Measurements from ENCODE around the gene LMBR1. TPM values are rescaled to one million over a fixed set of nuclear protein-coding genes. Genes with fewer than 3 reads are reported as not detected.

Gene LMBR1
- total and polyA plus RNA-seq, 2 donors (not counting 3 experiments of a cell fraction or from before 2014, with no cell fraction given): 14.0 to 72.9 TPM

- no peak overlapping the region for H3K4me2 ChIP-seq (ENCODE audit: insufficient read depth, low read length)
- no peak overlapping the region for H3K4me3 ChIP-seq (replicated peaks in 1 of 3; ENCODE audit: insufficient read depth in 1 of 3, low read depth in 1 of 3, low read length in 3 of 3)
- CTCF ChIA-PET: no interaction called here
- H3K4me1 ChIP-seq (ENCODE audit: control insufficient read depth, extremely low read depth, insufficient read depth, low read length): no peaks in the 10 kb centered on the region
- DNase-seq (ENCODE audit: low read depth, low spot score): no peak
- TF ChIP-seq, protein P1, sequence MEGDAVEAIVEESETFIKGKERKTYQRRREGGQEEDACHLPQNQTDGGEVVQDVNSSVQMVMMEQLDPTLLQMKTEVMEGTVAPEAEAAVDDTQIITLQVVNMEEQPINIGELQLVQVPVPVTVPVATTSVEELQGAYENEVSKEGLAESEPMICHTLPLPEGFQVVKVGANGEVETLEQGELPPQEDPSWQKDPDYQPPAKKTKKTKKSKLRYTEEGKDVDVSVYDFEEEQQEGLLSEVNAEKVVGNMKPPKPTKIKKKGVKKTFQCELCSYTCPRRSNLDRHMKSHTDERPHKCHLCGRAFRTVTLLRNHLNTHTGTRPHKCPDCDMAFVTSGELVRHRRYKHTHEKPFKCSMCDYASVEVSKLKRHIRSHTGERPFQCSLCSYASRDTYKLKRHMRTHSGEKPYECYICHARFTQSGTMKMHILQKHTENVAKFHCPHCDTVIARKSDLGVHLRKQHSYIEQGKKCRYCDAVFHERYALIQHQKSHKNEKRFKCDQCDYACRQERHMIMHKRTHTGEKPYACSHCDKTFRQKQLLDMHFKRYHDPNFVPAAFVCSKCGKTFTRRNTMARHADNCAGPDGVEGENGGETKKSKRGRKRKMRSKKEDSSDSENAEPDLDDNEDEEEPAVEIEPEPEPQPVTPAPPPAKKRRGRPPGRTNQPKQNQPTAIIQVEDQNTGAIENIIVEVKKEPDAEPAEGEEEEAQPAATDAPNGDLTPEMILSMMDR (IDR thresholded peaks at IDR 0.05; ENCODE audit: extremely low read depth in 1 of 2, insufficient read depth in 1 of 2, low read depth in 1 of 2, low read length in 2 of 2): no peak
- no peak for TF ChIP-seq EZH2 (IDR thresholded peaks at IDR 0.05; ENCODE audit: borderline replicate concordance, low read depth, low read length, severe bottlenecking)
- no peak for TF ChIP-seq MYC (IDR thresholded peaks at IDR 0.05; ENCODE audit: low read depth, low read length)
- no peak for TF ChIP-seq JUN (IDR thresholded peaks at IDR 0.05; ENCODE audit: borderline replicate concordance, insufficient read depth, insufficient read length, low read depth)
- no peak for TF ChIP-seq POLR2A (IDR thresholded peaks at IDR 0.05; ENCODE audit: low read depth, low read length)
- intact Hi-C loops (cut with micrococcal nuclease): no loop called here
- H3K9me3 ChIP-seq (replicated peaks; ENCODE audit: control insufficient read depth, insufficient read depth, low read length): no peaks in the 10 kb centered on the region
- H3K79me2 ChIP-seq (ENCODE audit: control insufficient read depth, insufficient read depth, low read length): peaks cover 13% of the 10 kb centered on the region
- H3K27me3 ChIP-seq (ENCODE audit: control insufficient read depth in 2 of 2, insufficient read depth in 2 of 2, low read length in 2 of 2): no peaks in the 10 kb centered on the region
- H4K20me1 ChIP-seq (replicated peaks; ENCODE audit: control insufficient read depth, extremely low read depth, insufficient read depth, low read length): peaks cover 2% of the 10 kb centered on the region
- POLR2A ChIA-PET: no interaction called here
- BruUV-seq (replicated peaks): no TSS peak
- no peak overlapping the region for H3K27ac ChIP-seq (ENCODE audit: insufficient read depth, low read depth, low read length)
- no peak for FAIRE-seq
- no peak overlapping the region for H2AFZ ChIP-seq (ENCODE audit: low read depth, low read length)
- H3K36me3 ChIP-seq (ENCODE audit: control insufficient read depth in 2 of 2, extremely low read depth in 1 of 2, insufficient read depth in 2 of 2, low read length in 2 of 2): no peaks in the 10 kb centered on the region
- no peak overlapping the region for H3K9ac ChIP-seq (replicated peaks; ENCODE audit: extremely low read depth, insufficient read depth, low read length)
- dilution Hi-C loops (cut with MboI; ENCODE audit: extremely low pct_ligation_motif_present, low sequenced_read_pairs): no loop called here
- no peaks in the 10 kb centered on the region for H3K9me1 ChIP-seq (replicated peaks; ENCODE audit: control insufficient read depth, extremely low read depth, insufficient read depth, low read length)
Measured at GRCh38 chr7:156857757-156858156, 35.2 kb downstream of the LMBR1 start.

- no peaks in the 10 kb centered on the region for H3K4me1 ChIP-seq (ENCODE audit: control insufficient read depth, extremely low read depth, insufficient read depth, low read length)
- H3K9ac ChIP-seq (replicated peaks; ENCODE audit: extremely low read depth, insufficient read depth, low read length): no peak overlapping the region
- intact Hi-C loops (cut with micrococcal nuclease): no loop called here
- no TSS peak for BruUV-seq (replicated peaks)
- FAIRE-seq (no peak), DNase-seq (ENCODE audit: low read depth, low spot score) (no peak)
- no peaks in the 10 kb centered on the region for H3K9me3 ChIP-seq (replicated peaks; ENCODE audit: control insufficient read depth, insufficient read depth, low read length)
- H3K4me2 ChIP-seq (ENCODE audit: insufficient read depth, low read length): no peak overlapping the region
- no peak overlapping the region for H3K27ac ChIP-seq (ENCODE audit: insufficient read depth, low read depth, low read length)
- H3K36me3 ChIP-seq (ENCODE audit: control insufficient read depth in 2 of 2, extremely low read depth in 1 of 2, insufficient read depth in 2 of 2, low read length in 2 of 2): no peaks in the 10 kb centered on the region
- POLR2A ChIA-PET: no interaction called here
- no peak overlapping the region for H2AFZ ChIP-seq (ENCODE audit: low read depth, low read length)
- dilution Hi-C loops (cut with MboI; ENCODE audit: extremely low pct_ligation_motif_present, low sequenced_read_pairs): no loop called here
- no peak for TF ChIP-seq JUN (IDR thresholded peaks at IDR 0.05; ENCODE audit: borderline replicate concordance, insufficient read depth, insufficient read length, low read depth)
- no peak for TF ChIP-seq POLR2AphosphoS5 (IDR thresholded peaks at IDR 0.05; ENCODE audit: insufficient read depth, low read depth, low read length)
- TF ChIP-seq MYC (IDR thresholded peaks at IDR 0.05; ENCODE audit: low read depth, low read length): no peak
- TF ChIP-seq, protein P1 (IDR thresholded peaks at IDR 0.05; ENCODE audit: extremely low read depth in 1 of 2, insufficient read depth in 1 of 2, low read depth in 1 of 2, low read length in 2 of 2): no peak
- TF ChIP-seq FOS (IDR thresholded peaks at IDR 0.05; ENCODE audit: borderline replicate concordance, insufficient read depth, low read length): no peak
- no peak for TF ChIP-seq MAX (IDR thresholded peaks at IDR 0.05; ENCODE audit: insufficient read depth, insufficient read length)
- TF ChIP-seq POLR2A (IDR thresholded peaks at IDR 0.05; ENCODE audit: low read depth, low read length): no peak
- TF ChIP-seq EZH2 (IDR thresholded peaks at IDR 0.05; ENCODE audit: borderline replicate concordance, low read depth, low read length, severe bottlenecking): no peak
- TF ChIP-seq GATA2 (IDR thresholded peaks at IDR 0.05; ENCODE audit: insufficient read depth, insufficient read length, low read depth, low read length): no peak
- peaks cover 11% of the 10 kb centered on the region for H3K79me2 ChIP-seq (ENCODE audit: control insufficient read depth, insufficient read depth, low read length)
- H3K9me1 ChIP-seq (replicated peaks; ENCODE audit: control insufficient read depth, extremely low read depth, insufficient read depth, low read length): no peaks in the 10 kb centered on the region
- no peaks in the 10 kb centered on the region for H3K27me3 ChIP-seq (ENCODE audit: control insufficient read depth in 2 of 2, insufficient read depth in 2 of 2, low read length in 2 of 2)
- CTCF ChIA-PET: interaction anchor here (1.9 kb wide), 1 partner anchor 12 kb away, joined by 4 read pairs; no protein-coding TSS in a partner anchor
- H4K20me1 ChIP-seq (replicated peaks; ENCODE audit: control insufficient read depth, extremely low read depth, insufficient read depth, low read length): peaks cover 4% of the 10 kb centered on the region
- no peak overlapping the region for H3K4me3 ChIP-seq (replicated peaks in 1 of 3; ENCODE audit: insufficient read depth in 1 of 3, low read depth in 1 of 3, low read length in 3 of 3)
Measured at GRCh38 chr7:156854654-156855053, 38.3 kb downstream of the LMBR1 start.

Measured in endothelial cell of umbilical vein (primary cell).